H1 (cell line): ENCODE results near the gene SERPINB13. TPM values are rescaled to one million over a fixed set of nuclear protein-coding genes. Genes with fewer than 3 reads are reported as not detected.

Experiments
- CTCF ChIA-PET: fragments of 300-600 bp; sonication (Branson Sonifier 250); formaldehyde crosslinking; loops from one replicate; lab custom pipeline; 2021; ENCODE audit not compliant: partially characterized antibody; lab: Charles Lee
- POLR2A ChIA-PET: fragments of 300-600 bp; sonication (Branson Sonifier 250); formaldehyde crosslinking; loops from one replicate; lab custom pipeline; 2021; ENCODE audit warnings: inconsistent platforms; ENCODE audit not compliant: partially characterized antibody; lab: Charles Lee
- DNase-seq, 2 experiments: peaks; one replicate each; pipeline versions ENCODE4 v3.0.0 to v3.0.0-alpha.2; 2010 to 2022; ENCODE audit warnings: low spot score in 2 of 2, low read depth in 1 of 2, mixed read lengths in 1 of 2
- FAIRE-seq: peaks from 2 replicates; lab custom pipeline; 2011; peaks lifted over from hg19 to GRCh38; lab: Jason Lieb, UNC
- H2AFZ ChIP-seq: 2 replicates; pipeline ENCODE4 v1.8.1; 2012; ENCODE audit warnings: low read length, inconsistent platforms
- H2AK5ac ChIP-seq: 2 replicates; pipeline ENCODE4 v1.6.1; 2013; ENCODE audit warnings: low read depth, low read length
- H2BK120ac ChIP-seq: replicated peaks from 2 replicates; pipeline ENCODE3; 2013; ENCODE audit warnings: low read depth, low read length, inconsistent platforms
- H2BK12ac ChIP-seq: 2 replicates; pipeline ENCODE4 v1.6.1; 2013; ENCODE audit warnings: low read depth, low read length
- H2BK15ac ChIP-seq: 2 replicates; pipeline ENCODE4 v1.6.1; 2013; ENCODE audit warnings: low read length
- H2BK20ac ChIP-seq: 2 replicates; pipeline ENCODE4 v1.6.1; 2013; ENCODE audit warnings: low read length
- H2BK5ac ChIP-seq: 2 replicates; pipeline ENCODE4 v1.6.1; 2013; ENCODE audit warnings: low read depth, low read length
- H3K14ac ChIP-seq: 2 replicates; pipeline ENCODE4 v1.6.1; 2013; ENCODE audit warnings: inconsistent platforms; ENCODE audit not compliant: insufficient read length
- H3K18ac ChIP-seq: 2 replicates; pipeline ENCODE4 v1.6.1; 2013; ENCODE audit warnings: low read length; ENCODE audit errors: extremely low read depth
- H3K23ac ChIP-seq: 2 replicates; pipeline ENCODE4 v1.6.1; 2013; ENCODE audit warnings: inconsistent platforms; ENCODE audit not compliant: insufficient read length
- H3K23me2 ChIP-seq: 2 replicates; pipeline ENCODE4 v1.6.1; 2013; ENCODE audit warnings: low read depth, low read length
- H3K27ac ChIP-seq: 2 replicates; pipeline ENCODE4 v1.6.1; 2011; ENCODE audit warnings: low read depth, low read length, inconsistent platforms
- H3K27me3 ChIP-seq, 4 experiments: replicated peaks in 1 of 4; 1 replicate in 1 of 4; 2 replicates in 3 of 4; pipeline versions ENCODE4 v1.6.1 to v1.8.1; 2011 to 2013; ENCODE audit warnings: low read length in 3 of 4, mild to moderate bottlenecking in 3 of 4, inconsistent platforms in 2 of 4, mixed read lengths in 2 of 4, moderate library complexity in 1 of 4; ENCODE audit not compliant: control insufficient read depth in 3 of 4, insufficient read depth in 3 of 4; ENCODE audit errors: extremely low read depth in 1 of 4
- H3K36me3 ChIP-seq, 4 experiments: 2 replicates each; pipeline versions ENCODE4 v1.6.1 to v1.8.1; 2011 to 2013; ENCODE audit warnings: mild to moderate bottlenecking in 4 of 4, low read length in 3 of 4, moderate library complexity in 2 of 4, control low read depth in 1 of 4, inconsistent platforms in 1 of 4; ENCODE audit not compliant: insufficient read depth in 4 of 4, control insufficient read depth in 2 of 4
- H3K4ac ChIP-seq: replicated peaks from 2 replicates; pipeline ENCODE3; 2013; ENCODE audit warnings: low read length, low read depth, mixed read lengths, inconsistent platforms; ENCODE audit not compliant: insufficient read length
- H3K4me1 ChIP-seq, 4 experiments: replicated peaks in 1 of 4; 1 replicate in 1 of 4; 2 replicates in 3 of 4; pipeline versions ENCODE4 v1.6.1 to v1.8.1; 2011 to 2013; ENCODE audit warnings: low read length in 3 of 4, inconsistent platforms in 2 of 4, mixed read lengths in 1 of 4; ENCODE audit not compliant: insufficient read depth in 4 of 4, control insufficient read depth in 3 of 4
- H3K4me2 ChIP-seq, 2 experiments: 2 replicates each; pipeline versions ENCODE4 v1.6.1 to v1.8.1; 2011 to 2013; ENCODE audit warnings: low read depth in 2 of 2, low read length in 2 of 2, control low read depth in 1 of 2, inconsistent platforms in 1 of 2, mild to moderate bottlenecking in 1 of 2; ENCODE audit not compliant: insufficient read depth in 1 of 2
- H3K4me3 ChIP-seq, 4 experiments: fragments of 200-600, 300-600 bp in 1 of 4; sonication (generic), shearing (Covaris generic), sonication (Bioruptor Twin) in 1 of 4; 2 replicates each; pipeline versions ENCODE4 v1.5.1 to v1.8.1; 2011 to 2016; ENCODE audit warnings: low read length in 4 of 4, low read depth in 3 of 4, control low read depth in 2 of 4, inconsistent platforms in 2 of 4, mild to moderate bottlenecking in 2 of 4, mixed read lengths in 1 of 4, moderate library complexity in 1 of 4; ENCODE audit not compliant: insufficient read depth in 2 of 4; ENCODE audit errors: extremely low read depth in 1 of 4
- H3K56ac ChIP-seq: replicated peaks from 2 replicates; pipeline ENCODE3; 2013; ENCODE audit warnings: low read depth, mild to moderate bottlenecking, mixed read lengths, low read length, inconsistent platforms; ENCODE audit not compliant: insufficient read length
- H3K79me1 ChIP-seq: 2 replicates; pipeline ENCODE4 v1.6.1; 2013; ENCODE audit warnings: low read depth, low read length, control low read depth
- H3K79me2 ChIP-seq, 2 experiments: 2 replicates each; pipeline versions ENCODE4 v1.6.1 to v1.8.1; 2012 to 2013; ENCODE audit warnings: low read length in 2 of 2, mild to moderate bottlenecking in 2 of 2, inconsistent platforms in 1 of 2; ENCODE audit not compliant: insufficient read depth in 2 of 2, control insufficient read depth in 1 of 2
- H3K9ac ChIP-seq, 4 experiments: replicated peaks in 1 of 4; 1 replicate in 1 of 4; 2 replicates in 3 of 4; pipeline versions ENCODE4 v1.6.1 to v1.8.1; 2011 to 2013; ENCODE audit warnings: low read depth in 3 of 4, low read length in 3 of 4, control low read depth in 2 of 4, mild to moderate bottlenecking in 2 of 4, moderate library complexity in 2 of 4, inconsistent platforms in 1 of 4; ENCODE audit errors: extremely low read depth in 1 of 4
- H3K9me3 ChIP-seq, 2 experiments: 2 replicates each; pipeline versions ENCODE4 v1.6.1 to v1.8.1; 2012 to 2013; ENCODE audit warnings: mild to moderate bottlenecking in 2 of 2, moderate library complexity in 2 of 2, control low read depth in 1 of 2, inconsistent platforms in 1 of 2, low read depth in 1 of 2, low read length in 1 of 2, mixed read lengths in 1 of 2; ENCODE audit not compliant: insufficient read depth in 2 of 2
- H4K20me1 ChIP-seq, 2 experiments: replicated peaks in 1 of 2; 2 replicates each; pipeline versions ENCODE3 to v1.8.1; 2011 to 2013; ENCODE audit warnings: inconsistent platforms in 2 of 2, low read length in 2 of 2, mild to moderate bottlenecking in 1 of 2; ENCODE audit not compliant: insufficient read depth in 2 of 2, control insufficient read depth in 1 of 2
- H4K5ac ChIP-seq: 2 replicates; pipeline ENCODE4 v1.6.1; 2013; ENCODE audit warnings: low read length, low read depth, mixed read lengths, inconsistent platforms; ENCODE audit not compliant: insufficient read length
- H4K8ac ChIP-seq: 2 replicates; pipeline ENCODE4 v1.8.0; 2013; ENCODE audit warnings: mild to moderate bottlenecking, moderate library complexity, low read length, inconsistent platforms; ENCODE audit not compliant: insufficient read depth; ENCODE audit errors: extremely low read depth
- H4K91ac ChIP-seq: replicated peaks from 2 replicates; pipeline ENCODE3; 2013; ENCODE audit warnings: low read length, mixed read lengths, inconsistent platforms; ENCODE audit not compliant: insufficient read length
- RXRA ChIP-seq: IDR thresholded peaks from 2 replicates; pipeline ENCODE4 v1.6.1; 2011; ENCODE audit warnings: low read depth, mild to moderate bottlenecking, low read length, moderate library complexity; ENCODE audit not compliant: insufficient read depth
- SP4 ChIP-seq: IDR thresholded peaks from 2 replicates; pipeline ENCODE4 v1.6.1; 2012; ENCODE audit warnings: low read length, inconsistent platforms
- WGBS, 2 experiments: shearing (Covaris generic) in 1 of 2; methylation state at CpG; one replicate each; pipeline versions ENCODE4 v1.1.6 to v1.1.7; 2013 to 2015; ENCODE audit warnings: low lambda C conversion rate in 2 of 2, mixed read lengths in 2 of 2, inconsistent platforms in 1 of 2, low coverage in 1 of 2, missing lambda C conversion rate in 1 of 2; ENCODE audit not compliant: insufficient replicate concordance in 2 of 2, insufficient coverage in 1 of 2, insufficient read length in 1 of 2; ENCODE audit errors: extremely low coverage in 1 of 2, missing lambda C conversion rate in 1 of 2; 5-methylcytosine and 5-hydroxymethylcytosine counted together
- polyA plus RNA-seq, 7 experiments: library from polyadenylated mRNA; depleted of rRNA in 3 of 7; stranded (reverse) in 5 of 7; unstranded in 2 of 7; fragments of >200 nt in 5 of 7; fragments of 200-250 nt in 2 of 7; gene quantifications; 1 replicate in 5 of 7; 2 replicates in 1 of 7; 4 replicates in 1 of 7; pipeline versions ENCODE4 v1.2.1 to v1.2.3, GENCODE V29; 2011 to 2013; ENCODE audit warnings: missing spikeins in 2 of 7, mixed read lengths in 2 of 7
- total RNA-seq: library from RNA; stranded (reverse); fragmentation: NEBNext Ultra II Directional; extraction: Animal tissue kit (Norgen Biotek cat#: 25700); gene quantifications from 2 replicates; pipeline ENCODE4 v1.2.1, GENCODE V29; 2021
- TF ChIP-seq, protein P1 (sequence below): IDR thresholded peaks from 2 replicates; pipeline ENCODE4 v1.6.1; 2012; ENCODE audit warnings: inconsistent platforms

Gene SERPINB13
- total and polyA plus RNA-seq, 2 of the 8 experiments (the other 6 are each of a cell fraction or from before 2014, with no cell fraction given) = not detected

DNA sequence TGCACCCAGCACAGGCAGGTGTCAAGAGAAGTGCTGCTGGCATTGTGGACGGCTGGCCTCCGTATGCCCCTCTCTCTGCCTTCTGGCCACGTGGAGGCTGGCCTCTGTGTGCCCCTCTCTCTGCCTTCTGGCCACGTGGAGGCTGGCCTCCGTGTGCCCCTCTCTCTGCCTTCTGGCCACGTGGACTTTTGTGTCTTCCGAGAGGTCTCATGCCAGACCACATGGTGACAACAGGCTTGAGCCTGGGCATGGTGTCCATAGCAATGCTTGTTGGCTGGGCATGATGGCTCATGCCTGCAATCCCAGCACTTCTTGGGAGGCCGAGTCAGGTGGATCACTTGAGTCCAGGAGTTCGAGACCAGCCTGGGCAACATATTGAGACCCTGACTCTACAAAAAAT lies 19.3 kb upstream of the SERPINB13 start:
- H3K27ac ChIP-seq = no peak overlapping the region
- FAIRE-seq (no peak), DNase-seq (no peak)
- H2AFZ ChIP-seq = no peak overlapping the region
- no peak overlapping the region for H2BK15ac ChIP-seq
- H3K27me3 ChIP-seq = no peaks in the 10 kb centered on the region
- no peak overlapping the region for H3K4me3 ChIP-seq
- H3K14ac ChIP-seq = no peak overlapping the region
- H3K79me1 ChIP-seq = no peaks in the 10 kb centered on the region
- H3K4ac ChIP-seq = no peak overlapping the region
- H2BK5ac ChIP-seq = no peak overlapping the region
- ChIA-PET CTCF (interaction anchor here (0.7 to 9.2 kb wide), 9 partner anchors 10 to 216 kb away, joined by 3 to 107 read pairs (median 4); no protein-coding TSS in a partner anchor), POLR2A (no interaction called here)
- H2BK12ac ChIP-seq = no peak overlapping the region
- no peak overlapping the region for H3K23ac ChIP-seq
- H3K23me2 ChIP-seq = no peaks in the 10 kb centered on the region
- H3K56ac ChIP-seq = no peak overlapping the region
- H4K8ac ChIP-seq = no peak overlapping the region
- no peaks in the 10 kb centered on the region; a peak in 1 of 7 replicates for H3K4me1 ChIP-seq
- no peak overlapping the region for H2BK120ac ChIP-seq
- H3K4me2 ChIP-seq = no peak overlapping the region
- H3K9me3 ChIP-seq = no peaks in the 10 kb centered on the region
- H4K91ac ChIP-seq = no peak overlapping the region
- WGBS, 2 experiments = 80% methylated on average over 7 of the region's 9 CpGs; no CpG with 5 or more reads in 1 of the 2 experiments
- H3K9ac ChIP-seq = no peak overlapping the region
- H2BK20ac ChIP-seq = no peak overlapping the region
- H2AK5ac ChIP-seq = no peak overlapping the region
- no peak overlapping the region for H4K5ac ChIP-seq
- no peaks in the 10 kb centered on the region for H3K79me2 ChIP-seq
- TF ChIP-seq RXRA (no peak), SP4 (no peak)
- TF ChIP-seq, protein P1, sequence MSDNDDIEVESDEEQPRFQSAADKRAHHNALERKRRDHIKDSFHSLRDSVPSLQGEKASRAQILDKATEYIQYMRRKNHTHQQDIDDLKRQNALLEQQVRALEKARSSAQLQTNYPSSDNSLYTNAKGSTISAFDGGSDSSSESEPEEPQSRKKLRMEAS = no peak
- H3K18ac ChIP-seq = no peak overlapping the region
- H4K20me1 ChIP-seq = no peaks in the 10 kb centered on the region
- no peaks in the 10 kb centered on the region for H3K36me3 ChIP-seq
